GM18498 (cell line): ENCODE data around the gene ZFYVE28.
"Not testable (repeated sequence)": the region's sequence is repeated elsewhere in the genome, so short reads cannot be mapped to it uniquely, and the experiment has no call there.

ENCODE experiments used
- ATAC-seq: cut with Tn5 transposase; IDR thresholded peaks from one replicate; pipeline ENCODE4 v1.9.1; 2021; ENCODE audit warnings: mild to moderate bottlenecking, moderate library complexity; ENCODE audit not compliant: unreplicated experiment

Gene ZFYVE28

DNA sequence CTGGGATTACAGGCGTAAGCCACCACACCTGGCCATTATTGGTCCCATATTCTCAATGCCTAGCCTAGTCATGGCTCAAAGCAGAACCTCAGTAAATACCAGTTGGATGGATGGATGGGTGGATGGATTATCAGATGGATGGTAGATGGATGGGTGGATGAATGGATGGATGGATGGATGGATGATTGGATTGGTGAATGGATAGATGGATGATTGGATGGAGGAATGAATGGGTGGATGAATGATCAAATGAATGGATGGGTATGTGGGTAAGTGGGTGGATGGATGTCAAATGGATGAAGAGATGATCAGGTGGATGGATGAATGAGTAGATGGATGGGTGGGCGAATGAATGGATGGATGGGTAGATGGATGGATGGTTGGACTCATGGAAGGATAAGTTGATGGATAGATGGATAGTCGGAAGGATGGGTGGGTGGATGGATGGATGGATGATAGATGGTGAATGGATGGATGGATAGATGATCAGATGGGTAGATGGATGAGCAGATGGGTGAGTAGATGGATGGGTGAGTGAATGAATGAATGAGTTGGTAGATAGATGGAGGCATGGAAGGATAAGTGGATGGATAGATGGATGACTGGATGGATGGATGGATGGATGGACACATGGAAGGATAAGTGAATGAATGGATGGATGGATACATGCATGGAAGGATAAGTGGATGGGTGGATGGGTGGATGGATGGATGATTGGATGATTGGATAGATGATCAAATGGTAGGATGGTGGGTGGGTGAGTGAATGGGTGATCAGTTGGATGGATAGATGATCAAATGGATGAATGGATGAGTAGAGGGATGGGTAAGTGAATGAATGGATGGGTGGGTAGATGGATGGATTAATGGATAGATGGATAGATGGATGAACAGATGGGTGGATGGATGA, 28.5 kb upstream of the ZFYVE28 start:
- no peak for ATAC-seq

- ATAC-seq = no peak
Observed at GRCh38 chr4:2445571-2445970, 27.1 kb upstream of the ZFYVE28 start.

- no peak for ATAC-seq
Observed at GRCh38 chr4:2445130-2445529, 26.7 kb upstream of the ZFYVE28 start.

GRCh38 chr4:2443956-2444740, 25.7 kb upstream of the ZFYVE28 start:
- ATAC-seq = no peak

DNA sequence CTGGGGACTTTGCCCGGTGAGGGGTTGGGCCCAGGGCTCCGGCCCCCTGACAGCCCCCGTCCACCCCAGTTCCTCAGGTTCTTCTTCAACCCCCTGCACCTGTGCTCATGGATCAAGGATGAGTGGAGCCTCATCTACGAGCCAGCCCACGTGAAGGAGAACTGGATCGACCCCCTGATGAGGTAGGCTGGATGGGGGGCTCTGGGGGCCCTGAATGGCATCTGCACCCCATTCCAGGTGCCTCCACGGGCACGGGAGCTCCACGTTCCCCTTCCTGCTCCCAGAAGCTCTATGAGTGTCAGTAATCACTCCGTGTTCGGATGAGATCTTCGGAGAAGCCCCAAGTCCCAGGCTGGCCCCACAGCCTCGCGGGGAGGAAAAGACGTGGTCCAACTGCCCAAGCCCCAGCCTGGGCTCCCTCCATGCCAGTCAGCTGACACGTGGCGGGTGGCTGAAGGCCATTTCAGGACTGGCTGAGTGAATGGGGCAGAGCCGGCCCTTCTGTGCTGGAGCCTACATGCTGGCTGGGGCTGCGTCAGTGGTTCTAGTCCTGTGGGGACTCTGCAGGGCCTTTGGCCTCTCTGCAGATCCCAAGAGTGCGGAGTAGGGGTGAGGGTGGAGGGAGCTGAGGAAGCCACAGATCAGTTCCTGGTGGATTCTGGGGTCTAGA, 24.8 kb upstream of the ZFYVE28 start:
- no peak for ATAC-seq

DNA sequence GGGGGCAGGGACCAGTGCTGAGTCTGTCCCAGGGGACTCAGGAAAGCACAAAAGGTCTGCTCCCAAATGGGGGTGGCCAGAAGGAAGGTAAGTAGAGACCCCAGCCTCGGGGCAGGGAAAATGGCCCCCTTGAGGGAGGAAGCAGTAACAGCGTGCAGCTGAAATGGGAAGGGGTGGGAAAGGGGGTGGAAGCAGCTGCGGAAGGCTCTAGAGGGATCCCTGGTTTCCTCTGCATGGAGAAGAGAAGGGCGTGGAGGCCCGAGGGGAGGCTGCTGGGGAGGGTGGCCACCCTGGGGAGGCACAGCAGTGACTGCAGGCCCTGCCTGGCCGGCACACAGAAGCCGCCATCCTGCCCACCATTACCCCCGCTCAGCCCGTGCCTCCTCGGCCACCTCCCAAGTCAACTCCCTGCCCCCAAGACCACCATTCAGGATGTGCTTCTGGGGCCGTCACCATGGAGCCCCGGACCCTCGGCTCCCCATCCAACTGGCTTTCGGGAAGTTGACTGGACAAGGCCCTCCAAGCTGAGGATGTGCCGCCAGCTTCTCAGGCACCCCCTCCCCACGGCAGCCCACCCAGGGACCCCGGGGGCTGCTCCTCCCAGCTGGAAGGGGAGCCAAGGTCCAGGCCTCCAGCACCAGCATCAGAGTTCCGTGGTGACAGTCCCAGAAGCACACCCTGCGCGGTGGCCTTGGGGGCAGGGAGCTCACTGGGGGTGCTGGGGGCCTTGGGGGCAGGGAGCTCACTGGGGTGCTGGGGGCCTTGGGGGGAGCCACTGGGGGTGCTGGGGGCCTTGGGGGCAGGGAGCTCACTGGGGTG, 23.9 kb upstream of the ZFYVE28 start:
- no peak for ATAC-seq

DNA sequence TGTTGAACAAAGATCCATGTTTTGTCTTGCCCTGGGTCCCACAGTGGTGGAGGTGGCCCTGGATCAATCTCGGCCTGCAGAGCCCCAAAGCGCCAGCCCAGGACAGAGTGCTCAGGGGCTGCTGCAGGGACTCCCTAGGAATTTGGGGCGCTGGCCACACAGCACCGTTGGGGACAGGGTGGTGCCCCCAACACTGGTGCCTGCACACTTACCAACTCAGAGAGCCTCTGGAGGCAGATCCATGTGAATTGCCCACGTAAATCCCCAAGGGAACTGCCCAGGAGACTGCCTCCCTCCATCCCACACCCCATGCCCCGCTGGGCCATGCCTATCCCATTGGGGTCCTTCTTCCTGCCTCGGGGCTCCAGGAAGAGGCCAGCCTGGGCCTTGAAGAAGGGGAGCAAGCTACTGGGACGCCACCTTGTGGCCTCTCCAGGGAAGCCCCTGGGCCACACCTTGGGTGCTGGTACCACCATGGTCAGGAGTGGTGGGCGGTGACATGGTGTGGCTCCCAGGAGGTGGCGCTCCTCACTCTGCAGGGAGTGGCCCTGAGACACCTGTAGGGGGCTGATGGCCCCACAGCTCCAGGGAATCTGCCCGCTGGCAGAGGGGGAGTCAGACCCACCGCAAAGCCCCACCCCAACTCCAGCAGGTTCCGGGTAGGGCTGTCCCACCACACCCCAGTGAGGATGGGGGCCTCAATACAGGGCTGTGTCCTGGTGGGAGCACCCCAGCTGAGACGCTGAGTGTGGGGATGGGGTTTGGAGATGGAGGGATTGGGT, 23.1 kb upstream of the ZFYVE28 start:
- peak; percentile 88 for ATAC-seq

DNA sequence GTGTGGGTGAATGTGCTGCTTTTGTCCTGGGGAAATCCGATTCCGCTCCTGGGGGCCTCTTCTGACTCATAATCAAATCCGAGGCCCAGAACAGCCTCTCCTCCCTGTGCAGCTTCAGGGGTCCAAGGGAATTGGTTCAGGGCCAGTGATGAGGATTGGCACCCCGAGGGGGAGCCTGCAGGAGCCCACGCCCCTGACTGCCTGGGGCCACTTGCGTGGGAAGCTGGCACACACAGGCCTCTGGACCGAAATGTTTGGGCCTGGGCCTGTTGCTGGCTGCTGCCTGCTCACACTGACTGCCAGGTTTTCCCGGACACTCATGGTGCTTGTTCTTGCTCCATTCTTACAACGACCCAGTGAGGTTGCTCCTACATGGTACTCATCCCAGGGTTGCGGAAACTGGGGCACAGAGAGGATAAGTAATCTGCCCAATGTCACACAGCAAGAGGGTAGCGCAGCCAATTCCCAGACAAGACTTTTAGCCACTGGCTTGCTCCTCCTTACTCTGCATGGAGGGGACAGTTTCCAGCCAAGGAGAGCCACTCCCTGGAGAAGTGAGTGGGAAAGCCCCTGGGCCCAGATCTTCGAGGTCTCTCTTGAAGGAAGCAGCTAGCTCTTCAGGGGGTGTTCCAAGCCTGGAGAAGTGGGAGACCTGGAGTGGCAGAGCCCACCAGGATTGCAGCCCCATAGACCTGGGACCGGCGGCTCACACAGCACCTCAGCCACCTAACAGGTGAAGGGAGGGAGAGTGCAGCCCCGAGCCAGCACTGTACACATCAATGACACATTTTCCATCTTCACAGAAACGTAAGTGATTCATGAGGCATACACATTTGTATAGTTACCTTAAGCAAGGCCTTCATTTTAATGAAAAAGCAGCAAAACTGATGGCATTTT, 20.6 kb upstream of the ZFYVE28 start:
- no peak for ATAC-seq

- no peak for ATAC-seq
Observed at GRCh38 chr4:2437475-2438215, 19.2 kb upstream of the ZFYVE28 start.

DNA sequence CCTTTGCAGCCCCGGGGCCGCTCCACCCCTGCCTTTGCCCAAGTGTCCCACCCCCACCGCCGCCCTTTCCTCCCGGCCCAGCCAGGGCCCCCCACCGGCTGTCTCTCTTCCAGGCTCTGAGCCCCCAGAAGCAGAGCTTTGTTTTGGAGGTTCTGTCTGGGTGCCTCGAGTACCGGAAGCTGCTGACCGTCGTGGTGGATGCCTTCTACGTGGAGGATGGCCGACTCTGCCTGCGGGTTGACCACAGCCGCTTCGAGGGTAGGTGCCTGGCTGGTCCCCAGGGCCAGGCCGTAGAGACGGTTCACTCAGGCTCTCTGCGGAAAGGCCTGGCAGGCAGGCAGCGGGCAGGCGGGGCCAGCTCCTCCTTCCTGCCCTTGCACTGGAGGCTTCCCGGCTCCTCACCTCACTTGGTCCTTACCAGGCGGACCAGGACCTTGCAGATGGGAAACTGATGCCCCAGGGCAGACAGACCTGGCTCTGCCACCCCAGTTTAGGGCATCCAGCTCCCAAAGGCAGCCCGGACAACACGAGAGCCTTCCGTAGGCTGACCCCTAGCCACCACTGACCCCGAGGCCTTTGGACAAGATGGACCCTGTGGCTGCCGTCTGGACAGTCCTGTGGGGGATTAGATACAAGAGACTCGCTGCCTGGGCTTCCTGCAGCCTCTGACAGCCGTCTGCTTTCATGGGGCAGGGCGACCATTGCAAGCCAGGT, 18.5 kb upstream of the ZFYVE28 start:
- ATAC-seq = no peak

DNA sequence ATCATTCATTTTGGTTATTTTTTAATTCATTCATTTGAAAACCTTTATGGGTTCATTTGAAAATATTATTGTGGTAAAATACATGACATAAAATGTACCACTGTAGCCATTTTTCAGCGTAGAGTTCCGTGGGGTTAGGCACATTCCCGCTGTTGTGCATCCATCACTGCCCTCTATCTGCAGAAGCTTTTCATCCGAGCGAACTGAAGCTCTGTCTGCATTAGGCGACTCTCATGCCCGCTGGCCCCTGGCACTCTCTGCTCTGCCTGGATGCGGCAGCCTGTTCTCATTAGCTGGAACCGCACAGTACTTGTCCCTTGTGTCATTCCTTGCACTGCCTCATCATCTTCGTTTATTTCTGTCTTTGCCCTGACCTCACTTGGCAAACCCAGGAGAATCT, 17.9 kb upstream of the ZFYVE28 start:
- ATAC-seq = no peak

DNA sequence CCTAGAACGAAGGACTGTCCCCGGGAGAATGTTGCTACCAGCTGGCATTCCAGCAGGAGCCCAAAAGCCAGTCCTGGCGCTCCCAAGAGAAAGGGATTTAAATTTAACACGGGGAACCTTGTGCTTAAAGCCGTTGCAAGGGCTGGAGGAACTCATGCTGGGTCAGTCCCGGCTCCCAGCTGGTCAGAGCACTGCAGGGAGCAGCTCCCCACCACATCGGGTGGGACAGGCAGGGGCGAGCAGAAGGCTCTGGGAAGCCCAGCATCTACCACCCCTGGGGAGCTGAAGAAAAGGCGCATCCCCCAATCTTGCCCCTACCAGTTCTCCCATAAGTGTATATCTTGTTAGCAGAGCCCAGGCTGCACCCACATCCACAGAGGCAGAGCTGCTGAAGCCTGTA, 16.0 kb upstream of the ZFYVE28 start:
- no peak for ATAC-seq

- ATAC-seq = no peak
Observed at GRCh38 chr4:2433609-2434350, 15.3 kb upstream of the ZFYVE28 start.

DNA sequence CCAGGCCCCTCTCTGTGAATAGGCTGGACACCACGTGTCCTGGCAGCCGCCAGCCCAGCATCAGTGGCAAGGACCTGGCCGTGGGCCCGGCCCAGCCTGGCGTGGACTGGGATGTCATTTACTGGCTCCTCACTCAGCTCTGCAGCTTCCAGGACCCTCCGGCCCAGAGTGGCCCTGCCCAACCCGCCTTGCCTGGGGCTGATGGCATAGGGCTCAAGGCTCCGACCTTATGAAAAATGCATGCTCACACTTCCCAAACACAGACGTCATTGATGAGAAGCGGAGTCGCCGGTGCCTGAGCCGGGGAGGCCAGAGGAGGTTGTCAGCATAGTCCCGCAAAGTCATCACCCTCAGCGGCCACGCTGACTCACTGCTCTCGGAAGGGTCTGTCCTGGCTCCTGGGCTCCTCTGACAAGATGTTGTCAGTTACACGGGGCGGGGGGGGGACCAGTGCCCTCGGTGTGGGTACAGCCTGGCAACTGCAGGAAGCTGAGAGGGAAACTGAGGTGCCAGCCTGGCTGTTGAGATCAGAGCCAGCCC, 14.6 kb upstream of the ZFYVE28 start:
- no peak for ATAC-seq

GRCh38 chr4:2432004-2432403, 13.6 kb upstream of the ZFYVE28 start:
- no peak for ATAC-seq

GRCh38 chr4:2429945-2430757, 11.7 kb upstream of the ZFYVE28 start:
- ATAC-seq = not testable (repeated sequence)
